Peyer's patch (tissue), 4 donors: ENCODE measurements around the gene ZNF521.

Experiments used
- CTCF ChIP-seq, 6 experiments: fragments of 450-650 bp in 4 of 6; fragments of 200-600 bp in 2 of 6; sonication (generic) in 1 of 6; IDR thresholded peaks; one replicate each; pipeline ENCODE4 v1.5.1; 2017 to 2019; ENCODE audit warnings: antibody characterized with exemption in 6 of 6, mild to moderate bottlenecking in 3 of 6, moderate library complexity in 1 of 6
- POLR2A ChIP-seq, 2 donors: fragments of 450-650 bp; IDR thresholded peaks; one replicate each; pipeline ENCODE4 v1.5.1; 2017; ENCODE audit warnings: antibody characterized with exemption in 2 of 2, mild to moderate bottlenecking in 2 of 2, moderate library complexity in 2 of 2

GRCh38 chr18:25072205-25072604 is 279.8 kb downstream of the ZNF521 start:
- TF ChIP-seq POLR2A (IDR thresholded peaks at IDR 0.05) = no peak
- no peak for TF ChIP-seq CTCF (IDR thresholded peaks at IDR 0.05)
